Loucy (cell line): ENCODE data around the gene DDX52.
A peak's percentile ranks its signal among the peaks of the same experiment; 100 is the strongest.
"Not testable (repeated sequence)": the region's sequence is repeated elsewhere in the genome, so short reads cannot be mapped to it uniquely, and the experiment has no call there.

Experiments used
- H2AFZ ChIP-seq: fragments of 200-600 bp; sonication (generic); 2 replicates; pipeline ENCODE4 v1.6.0; 2016; ENCODE audit warnings: antibody characterized with exemption, mild to moderate bottlenecking, low read length, moderate library complexity
- H3F3A ChIP-seq: fragments of 200-600 bp; 2 replicates; pipeline ENCODE4 v1.6.0; 2016; ENCODE audit warnings: antibody characterized with exemption, low read depth, mild to moderate bottlenecking
- H3K27me3 ChIP-seq: fragments of 200-600 bp; sonication (generic); 2 replicates; pipeline ENCODE4 v1.6.1; 2014; ENCODE audit warnings: low read length, mild to moderate bottlenecking; ENCODE audit not compliant: insufficient read depth, poor library complexity, severe bottlenecking
- H3K36me3 ChIP-seq: fragments of 200-600 bp; sonication (generic); 2 replicates; pipeline ENCODE4 v1.6.1; 2016; ENCODE audit warnings: low read length; ENCODE audit not compliant: insufficient read depth
- H3K4me1 ChIP-seq: fragments of 200-600 bp; sonication (generic); 2 replicates; pipeline ENCODE4 v1.5.1; 2014; ENCODE audit warnings: low read length, mild to moderate bottlenecking; ENCODE audit not compliant: insufficient read depth, poor library complexity, severe bottlenecking
- H3K4me2 ChIP-seq: fragments of 200-600 bp; sonication (generic); 2 replicates; pipeline ENCODE4 v1.6.0; 2014; ENCODE audit warnings: antibody characterized with exemption, low read length, low read depth, mild to moderate bottlenecking; ENCODE audit not compliant: poor library complexity, severe bottlenecking
- H3K4me3 ChIP-seq: fragments of 200-600 bp; sonication (generic); 2 replicates; pipeline ENCODE4 v1.5.1; 2014; ENCODE audit warnings: low read length, mild to moderate bottlenecking, mixed read lengths; ENCODE audit not compliant: poor library complexity, severe bottlenecking
- H3K79me2 ChIP-seq: fragments of 200-600 bp; sonication (generic); 2 replicates; pipeline ENCODE4 v1.6.1; 2014; ENCODE audit warnings: low read length; ENCODE audit not compliant: insufficient read depth
- H3K9ac ChIP-seq: fragments of 200-600 bp; sonication (generic); 2 replicates; pipeline ENCODE4 v1.6.0; 2014; ENCODE audit warnings: mild to moderate bottlenecking, low read depth, low read length, moderate library complexity; ENCODE audit not compliant: poor library complexity, severe bottlenecking
- H3K9me2 ChIP-seq: fragments of 200-600 bp; sonication (generic); replicated peaks from 2 replicates; pipeline ENCODE4 v1.6.1; 2016; ENCODE audit warnings: low read depth, low read length, mixed read lengths
- H3K9me3 ChIP-seq: fragments of 200-600 bp; sonication (generic); 2 replicates; pipeline ENCODE4 v1.6.1; 2014; ENCODE audit warnings: mild to moderate bottlenecking, antibody characterized with exemption, low read length, low read depth; ENCODE audit not compliant: insufficient read depth
- H4K20me1 ChIP-seq: fragments of 200-600 bp; sonication (generic); 2 replicates; pipeline ENCODE4 v1.6.0; 2014; ENCODE audit warnings: antibody characterized with exemption, low read length, mild to moderate bottlenecking; ENCODE audit not compliant: insufficient read depth, poor library complexity, severe bottlenecking
- EZH2phosphoT487 ChIP-seq: fragments of 200-600 bp; IDR thresholded peaks from 2 replicates; pipeline ENCODE4 v1.6.1; 2018; ENCODE audit warnings: antibody characterized with exemption, mild to moderate bottlenecking, moderate library complexity, borderline replicate concordance
- TF ChIP-seq, protein P1 (sequence below): fragments of 200-600 bp; sonication (generic); conservative IDR thresholded peaks from 2 replicates; pipeline ENCODE4 v1.5.1; 2014; ENCODE audit warnings: mild to moderate bottlenecking, antibody characterized with exemption, low read length

The DDX52 gene

DNA sequence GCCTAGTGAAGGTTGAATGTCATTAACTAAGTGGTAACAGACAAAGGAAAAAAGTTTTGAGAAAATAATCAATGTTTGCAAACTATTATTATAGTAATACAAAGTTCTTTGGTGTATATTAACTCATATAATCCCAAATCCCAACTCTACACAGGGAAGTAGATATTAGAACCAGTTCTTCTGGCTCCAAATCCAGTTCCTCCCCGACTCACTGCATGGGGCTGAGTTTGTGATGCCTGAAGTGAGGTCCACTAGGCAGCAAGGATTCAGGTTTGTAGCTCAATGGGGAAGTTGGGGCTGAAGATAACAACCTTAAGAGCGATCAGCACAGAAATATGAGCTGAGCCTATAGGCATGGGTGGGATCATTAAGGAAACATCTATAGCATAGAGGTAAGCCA lies 28.4 kb downstream of the DDX52 start:
- peaks cover 65% of the 10 kb centered on the region; the same call in 1 of the 2 replicates for H3K36me3 ChIP-seq

DNA sequence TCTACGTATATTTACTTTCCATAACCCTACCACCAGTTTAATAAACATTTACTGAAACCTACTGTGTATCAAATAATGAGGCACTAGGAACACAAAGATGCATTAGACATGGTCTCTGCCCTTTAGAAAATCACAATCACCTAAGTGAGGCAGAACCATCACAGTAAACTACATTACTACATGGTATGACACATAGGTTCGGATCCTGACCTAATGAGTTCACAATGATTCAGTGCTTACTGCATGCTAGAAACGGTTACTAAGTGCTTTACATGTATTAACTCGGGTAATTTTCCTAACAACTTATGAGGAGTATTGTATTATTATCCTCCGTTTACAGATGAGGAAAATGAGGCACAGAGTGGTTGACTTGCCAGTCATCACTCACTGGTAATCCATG lies 28.9 kb downstream of the DDX52 start:
- H3K36me3 ChIP-seq, result peaks cover 61% of the 10 kb centered on the region; the same call in 1 of the 2 replicates
- H3K9me2 ChIP-seq, result no peaks in the 10 kb centered on the region
- no peak for TF ChIP-seq EZH2phosphoT487
- TF ChIP-seq, protein P1, sequence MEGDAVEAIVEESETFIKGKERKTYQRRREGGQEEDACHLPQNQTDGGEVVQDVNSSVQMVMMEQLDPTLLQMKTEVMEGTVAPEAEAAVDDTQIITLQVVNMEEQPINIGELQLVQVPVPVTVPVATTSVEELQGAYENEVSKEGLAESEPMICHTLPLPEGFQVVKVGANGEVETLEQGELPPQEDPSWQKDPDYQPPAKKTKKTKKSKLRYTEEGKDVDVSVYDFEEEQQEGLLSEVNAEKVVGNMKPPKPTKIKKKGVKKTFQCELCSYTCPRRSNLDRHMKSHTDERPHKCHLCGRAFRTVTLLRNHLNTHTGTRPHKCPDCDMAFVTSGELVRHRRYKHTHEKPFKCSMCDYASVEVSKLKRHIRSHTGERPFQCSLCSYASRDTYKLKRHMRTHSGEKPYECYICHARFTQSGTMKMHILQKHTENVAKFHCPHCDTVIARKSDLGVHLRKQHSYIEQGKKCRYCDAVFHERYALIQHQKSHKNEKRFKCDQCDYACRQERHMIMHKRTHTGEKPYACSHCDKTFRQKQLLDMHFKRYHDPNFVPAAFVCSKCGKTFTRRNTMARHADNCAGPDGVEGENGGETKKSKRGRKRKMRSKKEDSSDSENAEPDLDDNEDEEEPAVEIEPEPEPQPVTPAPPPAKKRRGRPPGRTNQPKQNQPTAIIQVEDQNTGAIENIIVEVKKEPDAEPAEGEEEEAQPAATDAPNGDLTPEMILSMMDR, result no peak
- no peak overlapping the region for H2AFZ ChIP-seq
- no peak overlapping the region for H3K4me3 ChIP-seq
- no peaks in the 10 kb centered on the region for H4K20me1 ChIP-seq
- no peaks in the 10 kb centered on the region for H3K27me3 ChIP-seq
- no peak overlapping the region for H3K4me2 ChIP-seq
- H3K9ac ChIP-seq, result no peak overlapping the region
- no peaks in the 10 kb centered on the region for H3K9me3 ChIP-seq
- H3F3A ChIP-seq, result 0 out of 2 replicates have a peak, but pooled peaks cover 4% of the 10 kb centered on the region
- H3K4me1 ChIP-seq, result peaks cover 9% of the 10 kb centered on the region
- H3K79me2 ChIP-seq, result no peaks in the 10 kb centered on the region

More for the DNA sequence above, 28.4 kb downstream of the DDX52 start:
- H2AFZ ChIP-seq, result no peak overlapping the region
- no peaks in the 10 kb centered on the region for H3K79me2 ChIP-seq
- no peaks in the 10 kb centered on the region for H3K9me2 ChIP-seq
- no peaks in the 10 kb centered on the region for H4K20me1 ChIP-seq
- H3K27me3 ChIP-seq, result no peaks in the 10 kb centered on the region
- H3K9ac ChIP-seq, result no peak overlapping the region
- H3F3A ChIP-seq, result 0 out of 2 replicates have a peak, but pooled peaks cover 1% of the 10 kb centered on the region
- no peak for TF ChIP-seq EZH2phosphoT487
- TF ChIP-seq, protein P1, result no peak
- H3K9me3 ChIP-seq, result no peaks in the 10 kb centered on the region
- no peak overlapping the region for H3K4me3 ChIP-seq
- no peak overlapping the region for H3K4me2 ChIP-seq
- peaks cover 7% of the 10 kb centered on the region for H3K4me1 ChIP-seq

DNA sequence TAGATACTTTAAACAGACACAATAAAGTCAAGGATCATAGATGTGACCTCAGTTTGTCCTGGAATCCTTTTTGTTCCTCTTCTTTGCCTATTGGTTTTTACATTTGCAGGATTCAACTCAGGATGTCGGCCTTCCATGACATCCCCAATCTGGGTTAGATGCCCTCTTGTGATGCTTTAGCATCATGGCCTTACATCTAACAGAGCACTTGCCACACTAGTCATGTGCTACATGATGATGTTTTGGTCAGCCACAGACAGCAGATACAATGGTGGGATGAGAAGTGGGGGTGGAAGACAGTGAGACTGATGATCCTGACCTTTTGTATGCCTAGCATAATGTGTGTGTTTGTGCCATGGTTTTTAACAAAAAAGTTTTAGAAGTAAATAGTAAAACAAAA lies 32.3 kb downstream of the DDX52 start:
- no peak for TF ChIP-seq EZH2phosphoT487
- TF ChIP-seq, protein P1, result no peak
- no peak overlapping the region for H2AFZ ChIP-seq
- peaks cover 22% of the 10 kb centered on the region for H3K79me2 ChIP-seq
- H3K9me2 ChIP-seq, result no peaks in the 10 kb centered on the region
- H4K20me1 ChIP-seq, result peaks cover 20% of the 10 kb centered on the region
- H3K36me3 ChIP-seq, result peaks cover 29% of the 10 kb centered on the region; the same call in 1 of the 2 replicates
- H3K9me3 ChIP-seq, result no peaks in the 10 kb centered on the region
- H3K4me3 ChIP-seq, result no peak overlapping the region
- no peaks in the 10 kb centered on the region for H3K27me3 ChIP-seq
- H3K4me1 ChIP-seq, result peaks cover 31% of the 10 kb centered on the region
- no peak overlapping the region for H3K4me2 ChIP-seq
- H3K9ac ChIP-seq, result no peak overlapping the region
- peaks cover 18% of the 10 kb centered on the region for H3F3A ChIP-seq

DNA sequence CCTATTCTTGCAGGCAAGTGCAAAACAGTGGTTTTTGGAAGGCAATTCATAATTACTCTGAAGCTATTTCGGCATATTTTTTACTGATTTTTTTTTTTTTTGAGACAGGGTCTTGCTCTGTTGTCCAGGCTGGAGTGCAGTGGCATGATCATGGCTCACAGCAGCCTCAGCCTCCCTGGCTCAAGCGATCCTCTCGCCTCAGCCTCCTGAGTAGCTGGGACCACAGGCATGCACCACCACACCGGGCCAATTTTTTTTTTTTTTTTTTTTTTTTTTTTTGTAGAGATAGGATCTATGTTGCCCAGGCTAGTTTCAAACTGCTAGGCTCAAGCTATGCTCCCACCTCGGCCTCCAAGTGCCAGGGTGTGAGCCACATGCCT lies 33.2 kb downstream of the DDX52 start:
- Histone ChIP-seq H3K36me3 (peaks cover 24% of the 10 kb centered on the region; the same call in 1 of the 2 replicates), H3K4me2 (peak overlapping the region; percentile 90), H2AFZ (peak overlapping the region; percentile 89), H3K9ac (peak overlapping the region; percentile 74), H4K20me1 (peaks cover 28% of the 10 kb centered on the region), H3K79me2 (peaks cover 31% of the 10 kb centered on the region), H3K4me3 (peak overlapping the region; percentile 75), H3F3A (peaks cover 28% of the 10 kb centered on the region), H3K4me1 (peaks cover 40% of the 10 kb centered on the region)
- H3K27me3 ChIP-seq, H3K9me3 ChIP-seq, H3K9me2 ChIP-seq: not testable (repeated sequence)
